ENCODE measurements around the gene ACOT13. TPM values are rescaled to one million over a fixed set of nuclear protein-coding genes. Genes with fewer than 3 reads are reported as not detected.
"Not testable (repeated sequence)": the region's sequence is repeated elsewhere in the genome, so short reads cannot be mapped to it uniquely, and the experiment has no call there.

ACOT13 gene
- total RNA-seq, 1 experiment from 2014 or later = 33.5 TPM

GRCh38 chr6:24636681-24637080 is 30.2 kb upstream of the ACOT13 start (continued):
- no peak for TF ChIP-seq ZBTB33 (IDR thresholded peaks at IDR 0.05; ENCODE audit: extremely low read depth, insufficient replicate concordance, low read length)

DNA sequence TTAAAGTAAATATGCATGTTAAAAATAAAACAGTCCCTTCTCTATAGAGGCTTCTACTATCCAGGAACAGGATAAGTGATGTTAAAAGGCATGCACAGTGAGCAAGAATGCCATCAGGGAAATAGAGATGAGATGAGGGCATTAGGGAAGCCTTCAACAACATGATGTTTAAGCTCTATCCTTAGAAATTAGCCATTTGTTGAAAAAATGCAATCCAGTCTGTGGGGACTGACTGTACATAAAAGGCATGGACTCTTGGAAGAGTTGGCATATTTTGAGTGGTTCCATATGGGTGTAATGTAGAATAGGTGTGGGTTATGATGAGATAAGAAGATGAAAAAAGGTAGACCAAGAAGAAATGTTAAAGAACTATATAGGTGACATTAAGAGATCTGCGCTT is 26.7 kb upstream of the ACOT13 start:
- TF ChIP-seq POLR2A (IDR thresholded peaks at IDR 0.05; ENCODE audit: borderline replicate concordance, extremely low read depth, insufficient read depth, insufficient read length) (no peak), TCF7L2 (IDR thresholded peaks at IDR 0.05; ENCODE audit: borderline replicate concordance, extremely low read depth, insufficient read depth, insufficient read length) (no peak), REST (IDR thresholded peaks at IDR 0.05; ENCODE audit: low read depth) (no peak), EZH2phosphoT487 (IDR thresholded peaks at IDR 0.05; ENCODE audit: borderline replicate concordance) (no peak), ATF3 (IDR thresholded peaks at IDR 0.05) (no peak)
- no peaks in the 10 kb centered on the region for H4K20me1 ChIP-seq (ENCODE audit: insufficient read depth)
- H3K9me2 ChIP-seq (ENCODE audit: insufficient read depth) = no peaks in the 10 kb centered on the region
- RAD21 ChIA-PET (ENCODE audit: low non-redundant PET in 1 of 2, low total read pairs in 2 of 2, uncharacterized antibody in 2 of 2, unreplicated experiment in 2 of 2) = no interaction called here
- H3K9me3 ChIP-seq (ENCODE audit: control insufficient read depth in 1 of 2, insufficient read depth in 1 of 2, low read depth in 1 of 2, low read length in 2 of 2) = 0 out of 4 replicates have a peak, but pooled peaks cover 0 to 3% of the 10 kb centered on the region in 2 experiments
- H3K79me2 ChIP-seq (ENCODE audit: insufficient read depth, low read length) = no peaks in the 10 kb centered on the region
- H3K27me3 ChIP-seq (ENCODE audit: insufficient read depth, low read length) = no peaks in the 10 kb centered on the region
- intact Hi-C loops (cut with micrococcal nuclease) = no loop called here
- BruUV-seq (replicated peaks) = no TSS peak
- H3K4me1 ChIP-seq (ENCODE audit: control insufficient read depth in 1 of 2, insufficient read depth in 2 of 2, low read length in 2 of 2) = peaks cover 11 to 16% of the 10 kb centered on the region in 2 experiments
- ATAC-seq (no peak), DNase-seq (ENCODE audit: low read depth, low spot score) (no peak)
- no peak overlapping the region for H3K9ac ChIP-seq (ENCODE audit: low read length)
- no peak overlapping the region for H3K27ac ChIP-seq (ENCODE audit: low read depth, low read length)
- POLR2A ChIA-PET = no interaction called here
- no peak overlapping the region for H3K4me2 ChIP-seq (ENCODE audit: low read length)
- no peak overlapping the region for H2AFZ ChIP-seq (ENCODE audit: low read depth, low read length, poor library complexity, severe bottlenecking)
- no peaks in the 10 kb centered on the region for H3K36me3 ChIP-seq (ENCODE audit: control insufficient read depth in 1 of 2, insufficient read depth in 2 of 2, low read length in 2 of 2)
- H3K4me3 ChIP-seq (replicated peaks in 1 of 2; ENCODE audit: low read depth in 1 of 2, low read length in 2 of 2) = no peak overlapping the region
- CTCF ChIA-PET = no interaction called here

GRCh38 chr6:24640631-24641030 is 26.2 kb upstream of the ACOT13 start:
- H2AFZ ChIP-seq (ENCODE audit: low read depth, low read length, poor library complexity, severe bottlenecking); H3K27me3 ChIP-seq (ENCODE audit: insufficient read depth, low read length); intact Hi-C loops (cut with micrococcal nuclease); H3K4me3 ChIP-seq (replicated peaks in 1 of 2; ENCODE audit: low read depth in 1 of 2, low read length in 2 of 2); POLR2A ChIA-PET; H4K20me1 ChIP-seq (ENCODE audit: insufficient read depth); H3K36me3 ChIP-seq (ENCODE audit: control insufficient read depth in 1 of 2, insufficient read depth in 2 of 2, low read length in 2 of 2); CTCF ChIA-PET; H3K9me2 ChIP-seq (ENCODE audit: insufficient read depth); H3K9ac ChIP-seq (ENCODE audit: low read length); H3K27ac ChIP-seq (ENCODE audit: low read depth, low read length); H3K79me2 ChIP-seq (ENCODE audit: insufficient read depth, low read length); H3K4me2 ChIP-seq (ENCODE audit: low read length); H3K9me3 ChIP-seq (ENCODE audit: control insufficient read depth in 1 of 2, insufficient read depth in 1 of 2, low read depth in 1 of 2, low read length in 2 of 2); DNase-seq (ENCODE audit: low read depth, low spot score); BruUV-seq (replicated peaks); ATAC-seq; RAD21 ChIA-PET (ENCODE audit: low non-redundant PET in 1 of 2, low total read pairs in 2 of 2, uncharacterized antibody in 2 of 2, unreplicated experiment in 2 of 2): not testable (repeated sequence)
- H3K4me1 ChIP-seq (ENCODE audit: control insufficient read depth in 1 of 2, insufficient read depth in 2 of 2, low read length in 2 of 2) = peaks cover 12 to 20% of the 10 kb centered on the region in 2 experiments
